Mucosa of descending colon (tissue), 3 donors: ENCODE results near the gene SLC15A3. TPM values are rescaled to one million over a fixed set of nuclear protein-coding genes. Genes with fewer than 3 reads are reported as not detected.
A peak's percentile ranks its signal among the peaks of the same experiment; 100 is the strongest.

Experiments
- ATAC-seq: fragments of 200-7000 bp; cut with Tn5 transposase; one replicate; pipeline ENCODE4 v1.9.1; 2020; ENCODE audit warnings: mild to moderate bottlenecking, moderate library complexity
- DNase-seq, 3 donors: peaks; one replicate each; pipeline ENCODE4 v3.0.0-alpha.2; 2020
- H3K36me3 ChIP-seq: fragments of 200-600 bp; one replicate; pipeline ENCODE4 v1.8.0; 2021; ENCODE audit warnings: low read depth, mild to moderate bottlenecking
- H3K4me1 ChIP-seq: fragments of 200-600 bp; one replicate; pipeline ENCODE4 v1.8.0; 2021; ENCODE audit warnings: low read depth, mild to moderate bottlenecking
- H3K4me3 ChIP-seq: fragments of 200-600 bp; one replicate; pipeline ENCODE4 v1.8.0; 2021; ENCODE audit warnings: mild to moderate bottlenecking
- H3K9me3 ChIP-seq: fragments of 200-600 bp; one replicate; pipeline ENCODE4 v1.8.0; 2021; ENCODE audit warnings: mild to moderate bottlenecking
- CTCF ChIP-seq: fragments of 200-600 bp; IDR thresholded peaks from one replicate; pipeline ENCODE4 v1.8.0; 2022; ENCODE audit warnings: antibody characterized with exemption, mild to moderate bottlenecking
- intact Hi-C, 2 donors: fragments of 100-400 bp; cut with DNase I in 1 of 2; cut with micrococcal nuclease in 1 of 2; formaldehyde crosslinking; loops; one replicate each; pipeline versions ENCODE4 v1.11.0 to v1.11.1; 2022; cut with DNase I, micrococcal nuclease
- total RNA-seq, 3 donors: library from RNA; stranded (reverse); fragmentation: NEBNext Ultra II Directional in 2 of 3; extraction: Animal tissue kit (Norgen Biotek cat#: 25700) in 2 of 3; gene quantifications; one replicate each; pipeline versions ENCODE4 v1.2.1 to v1.2.4, GENCODE V29; 2021 to 2023
- donor health status: DM: no; HTN: no; CAD: no; lungs with moderate emphysema.
- donor health status: DM: no; HTN: no; CAD: no.
- donor health status: DM: no; HTN: yes; CAD: no.

The SLC15A3 gene
- total RNA-seq, 3 donors from 2014 or later = 6.2 to 36.8 (median 18.4) TPM

DNA sequence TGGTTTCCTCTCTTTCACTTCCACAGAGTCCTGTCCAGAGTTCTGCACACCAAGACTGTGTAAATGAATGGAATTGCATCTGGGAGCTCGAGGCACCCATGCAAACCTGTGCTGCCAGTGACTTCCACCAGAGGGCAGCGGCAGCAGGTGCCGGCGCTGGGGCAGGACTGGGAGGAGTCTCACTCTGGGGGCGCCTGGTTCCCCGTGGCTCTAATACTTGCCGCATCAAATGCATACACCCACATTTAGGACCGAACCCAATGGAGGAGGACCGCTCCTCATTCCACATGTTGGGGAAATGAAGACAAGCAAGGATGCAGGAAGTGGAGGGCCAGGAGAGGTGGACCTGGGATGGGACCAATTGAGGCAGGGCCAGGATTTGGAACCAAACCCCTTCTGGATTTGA is 18.4 kb upstream of the SLC15A3 start:
- H3K4me3 ChIP-seq = no peak overlapping the region
- intact Hi-C loops = no loop called here
- ATAC-seq = peak; percentile 84
- H3K36me3 ChIP-seq = no peaks in the 10 kb centered on the region
- H3K4me1 ChIP-seq = no peaks in the 10 kb centered on the region
- H3K9me3 ChIP-seq = no peaks in the 10 kb centered on the region
- peak; percentile 84 for TF ChIP-seq CTCF
- DNase-seq = peak; percentile 74 to 80 (median 79)

GRCh38 chr11:60968223-60968622 is 16.2 kb upstream of the SLC15A3 start:
- DNase-seq (no peak), ATAC-seq (no peak)
- Histone ChIP-seq H3K4me1 (no peaks in the 10 kb centered on the region), H3K36me3 (no peaks in the 10 kb centered on the region), H3K9me3 (no peaks in the 10 kb centered on the region), H3K4me3 (no peak overlapping the region)
- intact Hi-C loops = no loop called here
- TF ChIP-seq CTCF = no peak

- no peaks in the 10 kb centered on the region for H3K4me1 ChIP-seq
- intact Hi-C loops = no loop called here
- TF ChIP-seq CTCF = no peak
- H3K4me3 ChIP-seq = no peak overlapping the region
- H3K36me3 ChIP-seq = no peaks in the 10 kb centered on the region
- ATAC-seq (no peak), DNase-seq (no peak)
- H3K9me3 ChIP-seq = no peaks in the 10 kb centered on the region
Measured at GRCh38 chr11:60966890-60967289, 14.9 kb upstream of the SLC15A3 start.

- intact Hi-C loops = no loop called here
- Histone ChIP-seq H3K36me3 (no peaks in the 10 kb centered on the region), H3K9me3 (no peaks in the 10 kb centered on the region), H3K4me1 (no peaks in the 10 kb centered on the region), H3K4me3 (no peak overlapping the region)
- no peak for ATAC-seq
- no peak for TF ChIP-seq CTCF
- no peak for DNase-seq
Measured at GRCh38 chr11:60964801-60965200, 12.8 kb upstream of the SLC15A3 start.

DNA sequence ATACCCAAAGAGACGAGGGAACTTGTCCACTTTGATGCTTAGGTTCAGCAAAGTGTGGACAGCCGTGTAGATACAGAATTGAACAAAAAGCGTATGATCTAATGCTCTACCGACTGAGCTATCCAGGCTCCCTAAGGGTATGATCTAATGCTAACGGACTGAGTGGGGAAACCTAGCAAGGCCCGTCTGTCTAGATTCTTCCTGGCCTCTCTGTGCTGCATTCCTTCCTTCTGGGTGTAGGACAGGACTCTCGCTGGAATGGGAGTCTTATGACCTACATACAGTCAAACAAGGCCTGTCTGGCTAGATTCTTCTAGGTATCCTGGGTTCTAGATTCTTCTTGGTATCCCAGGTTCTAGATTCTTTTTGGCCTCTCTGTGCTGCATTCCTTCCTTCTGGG is 8.4 kb upstream of the SLC15A3 start:
- TF ChIP-seq CTCF = no peak
- no peak overlapping the region for H3K4me3 ChIP-seq
- ATAC-seq = no peak
- no peaks in the 10 kb centered on the region for H3K4me1 ChIP-seq
- DNase-seq = no peak
- intact Hi-C loops = no loop called here
- H3K9me3 ChIP-seq = no peaks in the 10 kb centered on the region
- no peaks in the 10 kb centered on the region for H3K36me3 ChIP-seq

GRCh38 chr11:60959431-60959830 is 7.5 kb upstream of the SLC15A3 start:
- no peak for TF ChIP-seq CTCF
- no peak for ATAC-seq
- H3K9me3 ChIP-seq = no peaks in the 10 kb centered on the region
- no peaks in the 10 kb centered on the region for H3K36me3 ChIP-seq
- intact Hi-C loops = no loop called here
- H3K4me3 ChIP-seq = no peak overlapping the region
- DNase-seq = no peak
- no peaks in the 10 kb centered on the region for H3K4me1 ChIP-seq
